HepG2 (cell line): ENCODE results near the gene AKAP12. TPM values are rescaled to one million over a fixed set of nuclear protein-coding genes. Genes with fewer than 3 reads are reported as not detected.

Source experiments
- ATAC-seq: fragments of 200-7000 bp; cut with Tn5 transposase; 3 replicates; pipeline ENCODE4 v1.9.1; 2020; ENCODE audit warnings: mild to moderate bottlenecking, moderate library complexity
- BruUV-seq: library from RNA; stranded (reverse); fragments of 400-500 nt; replicated peaks from 2 replicates; lab custom pipeline; 2021; lab: Mats Ljungman, UMichigan
- CTCF ChIA-PET: fragments of 300-600 bp; formaldehyde crosslinking; extraction: SDS; loops from one replicate; lab custom pipeline; 2021; ENCODE audit warnings: low total read pairs, inconsistent platforms, low intra/inter-chr PET ratio; lab: Yijun Ruan, JAX
- POLR2A ChIA-PET: fragments of 350-600 bp; sonication (Branson Sonifier 250); formaldehyde crosslinking; loops from one replicate; lab custom pipeline; 2020; ENCODE audit warnings: antibody characterized with exemption, inconsistent platforms; lab: Yijun Ruan, JAX
- DNase-seq: peaks from one replicate; pipeline ENCODE4 v3.0.0-alpha.2; 2015; ENCODE audit warnings: low spot score
- FAIRE-seq: peaks from 3 replicates; lab custom pipeline; 2011; peaks lifted over from hg19 to GRCh38; lab: Jason Lieb, UNC
- H2AFZ ChIP-seq: one replicate; pipeline ENCODE4 v1.6.1; 2011; ENCODE audit warnings: low read length, inconsistent platforms
- H3K27ac ChIP-seq: fragments of 300-600 bp; 3 replicates; pipeline ENCODE4 v1.8.0; 2011; ENCODE audit warnings: mixed run types, mild to moderate bottlenecking, mixed read lengths, low read length, inconsistent platforms; ENCODE audit not compliant: insufficient read depth; ENCODE audit errors: extremely low read length
- H3K27me3 ChIP-seq, 2 experiments: fragments of 200-600 bp in 1 of 2; 2 replicates in 1 of 2; 3 replicates in 1 of 2; pipeline versions ENCODE4 v1.6.0 to v1.8.0; 2011; ENCODE audit warnings: low read length in 2 of 2, mild to moderate bottlenecking in 2 of 2, moderate library complexity in 2 of 2, inconsistent platforms in 1 of 2; ENCODE audit not compliant: insufficient read depth in 2 of 2, control insufficient read depth in 1 of 2
- H3K36me3 ChIP-seq, 2 experiments: fragments of 200-600 bp in 1 of 2; replicated peaks in 1 of 2; 2 replicates in 1 of 2; 3 replicates in 1 of 2; pipeline versions ENCODE4 v1.5.1 to v1.8.0; 2011; ENCODE audit warnings: low read length in 2 of 2, inconsistent platforms in 1 of 2; ENCODE audit not compliant: insufficient read depth in 2 of 2, control insufficient read depth in 1 of 2
- H3K4me1 ChIP-seq: 2 replicates; pipeline ENCODE4 v1.5.1; 2012; ENCODE audit warnings: low read length, inconsistent platforms; ENCODE audit not compliant: insufficient read depth
- H3K4me2 ChIP-seq: 2 replicates; pipeline ENCODE4 v1.6.0; 2011; ENCODE audit warnings: low read depth, low read length, inconsistent platforms
- H3K4me3 ChIP-seq, 3 experiments: fragments of 200-600 bp in 1 of 3; sonication (generic), shearing (Covaris generic) in 1 of 3; replicated peaks in 1 of 3; 2 replicates each; pipeline ENCODE4 v1.5.1; 2011 to 2016; ENCODE audit warnings: low read length in 3 of 3, inconsistent platforms in 2 of 3, low read depth in 2 of 3, mild to moderate bottlenecking in 2 of 3, control low read depth in 1 of 3, mixed read lengths in 1 of 3; ENCODE audit not compliant: insufficient read depth in 1 of 3
- H3K79me2 ChIP-seq: one replicate; pipeline ENCODE4 v1.6.1; 2011; ENCODE audit warnings: low read length, inconsistent platforms; ENCODE audit not compliant: insufficient read depth
- H3K9ac ChIP-seq: 2 replicates; pipeline ENCODE4 v1.6.0; 2011; ENCODE audit warnings: mild to moderate bottlenecking, low read depth, low read length, inconsistent platforms; ENCODE audit not compliant: insufficient read depth
- H3K9me3 ChIP-seq: 2 replicates; pipeline ENCODE4 v1.5.1; 2012; ENCODE audit warnings: mild to moderate bottlenecking, low read length
- H4K20me1 ChIP-seq: 2 replicates; pipeline ENCODE4 v1.6.0; 2011; ENCODE audit warnings: inconsistent platforms, mild to moderate bottlenecking, low read length, moderate library complexity; ENCODE audit not compliant: insufficient read depth
- GMEB1 ChIP-seq: sonication (generic); formaldehyde crosslinking; IDR thresholded peaks from 2 replicates; pipeline ENCODE4 v1.5.1; 2020; ENCODE audit warnings: missing genetic modification reagents, mild to moderate bottlenecking, borderline replicate concordance
- SAP130 ChIP-seq: IDR thresholded peaks from 2 replicates; pipeline ENCODE4 v1.6.1; 2016; ENCODE audit warnings: low read depth
- SOX6 ChIP-seq, 2 experiments: fragments of 450-650 bp in 1 of 2; sonication (generic) in 1 of 2; formaldehyde crosslinking in 1 of 2; IDR thresholded peaks; 2 replicates each; pipeline versions ENCODE4 v1.4.0 to v1.6.1; 2017 to 2020; ENCODE audit warnings: antibody characterized with exemption in 1 of 2, mild to moderate bottlenecking in 1 of 2, missing genetic modification reagents in 1 of 2
- TBX3 ChIP-seq: fragments of 450-650 bp; IDR thresholded peaks from 2 replicates; pipeline ENCODE4 v1.6.1; 2017; ENCODE audit warnings: antibody characterized with exemption, mild to moderate bottlenecking, inconsistent platforms, borderline replicate concordance
- ZBTB38 ChIP-seq: sonication (generic); formaldehyde crosslinking; IDR thresholded peaks from 2 replicates; pipeline ENCODE4 v1.5.1; 2020; ENCODE audit warnings: mild to moderate bottlenecking, missing genetic modification reagents
- ZNF224 ChIP-seq: sonication (generic); formaldehyde crosslinking; IDR thresholded peaks from 2 replicates; pipeline ENCODE4 v1.5.0; 2020; ENCODE audit warnings: mild to moderate bottlenecking, missing genetic modification reagents
- ZNF607 ChIP-seq: sonication (generic); formaldehyde crosslinking; IDR thresholded peaks from 2 replicates; pipeline ENCODE4 v1.5.1; 2020; ENCODE audit warnings: missing genetic modification reagents, mild to moderate bottlenecking, borderline replicate concordance
- ZNF713 ChIP-seq: sonication (generic); formaldehyde crosslinking; IDR thresholded peaks from 2 replicates; pipeline ENCODE4 v1.4.0; 2020; ENCODE audit warnings: mild to moderate bottlenecking, missing genetic modification reagents
- WGBS: methylation state at CpG from one replicate; pipeline ENCODE4 v1.1.6; 2017; ENCODE audit warnings: low lambda C conversion rate; 5-methylcytosine and 5-hydroxymethylcytosine counted together
- in situ Hi-C: cut with HindIII; loops from 2 replicates; pipeline ENCODE4 v1.10.0; 2017; ENCODE audit warnings: low pct_unique_long_range_greater_than_20kb; ENCODE audit not compliant: extremely low pct_ligation_motif_present
- intact Hi-C: fragments of 100-400 bp; cut with micrococcal nuclease; formaldehyde crosslinking; loops from one replicate; pipeline ENCODE4 v1.10.0; 2022; ENCODE audit not compliant: unreplicated experiment
- polyA plus RNA-seq, 8 experiments: library from polyadenylated mRNA; depleted of rRNA in 3 of 8; stranded (reverse) in 7 of 8; unstranded in 1 of 8; fragments of >200 nt; fragmentation: Illumina TruSeq in 4 of 8; extraction: Trizol in 4 of 8; gene quantifications; 2 replicates each; pipeline versions ENCODE4 v1.2.1 to v1.2.3, GENCODE V29; 2011 to 2016; ENCODE audit warnings: low read depth in 4 of 8, missing spikeins in 1 of 8, mixed read lengths in 1 of 8; ENCODE audit not compliant: insufficient read depth in 1 of 8
- total RNA-seq, 5 experiments: library from RNA; depleted of rRNA; stranded (reverse); fragments of >200 nt; fragmentation: Illumina TruSeq; extraction: Trizol; gene quantifications; 2 replicates each; pipeline ENCODE4 v1.2.3, GENCODE V29; 2016; ENCODE audit warnings: low read depth in 1 of 5
- TF ChIP-seq, protein P1 (sequence below), 2 experiments: fragments of 450-650 bp in 1 of 2; sonication (generic) in 1 of 2; formaldehyde crosslinking; IDR thresholded peaks; 2 replicates each; pipeline versions ENCODE4 v1.5.0 to v1.8.0; 2020 to 2022; ENCODE audit warnings: mild to moderate bottlenecking in 1 of 2, missing genetic modification reagents in 1 of 2
- TF ChIP-seq, protein P2 (sequence below): sonication (generic); formaldehyde crosslinking; IDR thresholded peaks from 2 replicates; pipeline ENCODE4 v1.5.0; 2020; ENCODE audit warnings: mild to moderate bottlenecking, missing genetic modification reagents

Gene AKAP12
- total and polyA plus RNA-seq, 2 of the 13 experiments (the other 11 are each of a cell fraction or from before 2014, with no cell fraction given), result 10.6 to 19.0 TPM

- TF ChIP-seq, protein P1, sequence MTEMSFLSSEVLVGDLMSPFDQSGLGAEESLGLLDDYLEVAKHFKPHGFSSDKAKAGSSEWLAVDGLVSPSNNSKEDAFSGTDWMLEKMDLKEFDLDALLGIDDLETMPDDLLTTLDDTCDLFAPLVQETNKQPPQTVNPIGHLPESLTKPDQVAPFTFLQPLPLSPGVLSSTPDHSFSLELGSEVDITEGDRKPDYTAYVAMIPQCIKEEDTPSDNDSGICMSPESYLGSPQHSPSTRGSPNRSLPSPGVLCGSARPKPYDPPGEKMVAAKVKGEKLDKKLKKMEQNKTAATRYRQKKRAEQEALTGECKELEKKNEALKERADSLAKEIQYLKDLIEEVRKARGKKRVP (CRISPR knock-in tag; IDR thresholded peaks at IDR 0.05), result 0 out of 4 replicates have a peak, but pooled peaks of 1 of the 2 experiments have one; percentile 11
- peak; percentile 19; the same call in 1 of the 2 replicates for TF ChIP-seq SAP130 (CRISPR knock-in tag)
- TF ChIP-seq SOX6 (IDR thresholded peaks at IDR 0.05), result no peak
- TF ChIP-seq SOX6 (CRISPR knock-in tag; IDR thresholded peaks at IDR 0.05), result peak; percentile 24; the same call in 1 of the 2 replicates
- peak; percentile 31; the same call in 1 of the 2 replicates for TF ChIP-seq ZBTB38
- TF ChIP-seq TBX3, result no peak
- 0 out of 2 replicates have a peak, but pooled peaks have one; percentile 36 for TF ChIP-seq ZNF607 (CRISPR knock-in tag)
Observed at GRCh38 chr6:151374036-151374683, 134.4 kb downstream of the AKAP12 start (continued).

GRCh38 chr6:151375833-151376232, 136.1 kb downstream of the AKAP12 start:
- POLR2A ChIA-PET, result interaction anchor here (1.4 kb wide), 1 partner anchor 14 kb away, joined by 3 read pairs; no protein-coding TSS in a partner anchor
- 90% methylated on average over 2 of the region's 2 CpGs for WGBS
- Histone ChIP-seq H3K79me2 (peaks cover 76% of the 10 kb centered on the region), H3K36me3 (peaks cover 15 to 24% of the 10 kb centered on the region in 2 experiments), H3K9ac (no peak overlapping the region), H3K4me1 (peaks cover 30% of the 10 kb centered on the region), H3K4me3 (no peak overlapping the region), H3K27ac (no peak overlapping the region), H3K9me3 (no peaks in the 10 kb centered on the region), H4K20me1 (0 out of 2 replicates have a peak, but pooled peaks cover 4% of the 10 kb centered on the region), H3K27me3 (no peaks in the 10 kb centered on the region), H2AFZ (no peak overlapping the region), H3K4me2 (no peak overlapping the region)
- TF ChIP-seq GMEB1 (CRISPR knock-in tag), result no peak
- TF ChIP-seq ZNF224 (CRISPR knock-in tag), result no peak
- no peak for TF ChIP-seq ZNF713 (CRISPR knock-in tag)
- TF ChIP-seq, protein P2, sequence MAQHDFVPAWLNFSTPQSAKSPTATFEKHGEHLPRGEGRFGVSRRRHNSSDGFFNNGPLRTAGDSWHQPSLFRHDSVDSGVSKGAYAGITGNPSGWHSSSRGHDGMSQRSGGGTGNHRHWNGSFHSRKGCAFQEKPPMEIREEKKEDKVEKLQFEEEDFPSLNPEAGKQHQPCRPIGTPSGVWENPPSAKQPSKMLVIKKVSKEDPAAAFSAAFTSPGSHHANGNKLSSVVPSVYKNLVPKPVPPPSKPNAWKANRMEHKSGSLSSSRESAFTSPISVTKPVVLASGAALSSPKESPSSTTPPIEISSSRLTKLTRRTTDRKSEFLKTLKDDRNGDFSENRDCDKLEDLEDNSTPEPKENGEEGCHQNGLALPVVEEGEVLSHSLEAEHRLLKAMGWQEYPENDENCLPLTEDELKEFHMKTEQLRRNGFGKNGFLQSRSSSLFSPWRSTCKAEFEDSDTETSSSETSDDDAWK, result no peak
- CTCF ChIA-PET, result no interaction called here
- FAIRE-seq (no peak), DNase-seq (no peak), ATAC-seq (no peak)
- in situ Hi-C loops (no loop called here), intact Hi-C loops (no loop called here)
- BruUV-seq, result no TSS peak
